HG03159 (cell line): Measurements from ENCODE around the gene TRIM41.
"Not testable (repeated sequence)": the region's sequence is repeated elsewhere in the genome, so short reads cannot be mapped to it uniquely, and the experiment has no call there.

Source experiments
- ATAC-seq: cut with Tn5 transposase; IDR thresholded peaks from one replicate; pipeline ENCODE4 v1.9.1; 2021; ENCODE audit warnings: mild to moderate bottlenecking, moderate library complexity; ENCODE audit not compliant: unreplicated experiment

Gene TRIM41

DNA sequence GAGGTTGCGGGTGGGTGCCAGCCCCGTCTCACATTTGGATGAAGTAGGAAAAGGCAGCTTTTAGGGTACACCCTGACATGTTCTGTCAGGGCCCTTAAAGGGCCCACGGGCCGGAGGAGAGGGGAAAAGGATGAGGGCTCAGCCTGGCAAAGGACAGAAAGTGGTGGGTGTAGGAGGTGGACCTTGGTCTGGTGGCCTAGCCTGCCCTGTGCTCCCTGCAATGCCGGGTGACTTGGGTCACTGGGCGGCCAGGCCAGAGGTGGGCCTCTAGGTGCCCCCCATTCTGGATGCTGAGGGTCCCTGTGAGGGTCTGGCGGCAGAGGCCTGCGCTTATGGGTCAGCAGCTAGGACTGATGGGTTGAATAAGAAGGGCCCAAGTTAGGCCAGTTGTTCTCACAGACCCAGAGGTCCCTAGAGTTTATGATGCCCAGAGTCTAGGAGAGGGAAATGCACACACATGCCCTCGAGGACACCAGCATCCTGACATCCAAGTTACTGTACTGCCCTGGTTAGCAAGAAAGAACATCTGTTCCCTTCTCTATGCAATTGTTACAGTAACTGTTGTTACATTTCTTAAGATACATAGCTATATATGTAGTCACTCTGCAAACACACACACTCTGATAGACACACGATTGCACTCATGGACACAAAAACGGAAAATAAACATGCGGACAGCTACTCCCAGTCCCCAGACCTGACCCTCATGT is 30.6 kb upstream of the TRIM41 start:
- ATAC-seq, result no peak

DNA sequence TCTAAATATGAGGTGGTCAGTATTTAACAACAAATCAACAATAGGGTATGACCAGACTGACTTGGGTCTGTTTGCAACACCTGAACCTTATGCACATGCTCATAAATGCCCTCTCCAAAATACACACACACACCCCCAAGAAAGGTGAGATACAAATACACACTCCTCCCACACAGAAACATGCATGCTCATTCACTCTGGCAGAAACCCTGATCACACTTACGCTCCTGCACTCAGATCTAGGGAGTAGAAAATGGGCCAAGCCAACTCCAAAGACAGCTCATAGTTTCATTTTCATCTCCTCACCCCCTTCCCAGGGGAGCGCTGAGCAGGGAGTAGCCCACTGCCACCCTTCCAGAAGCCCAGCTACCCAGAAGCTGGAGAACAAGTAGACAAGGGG is 29.4 kb upstream of the TRIM41 start:
- no peak for ATAC-seq

DNA sequence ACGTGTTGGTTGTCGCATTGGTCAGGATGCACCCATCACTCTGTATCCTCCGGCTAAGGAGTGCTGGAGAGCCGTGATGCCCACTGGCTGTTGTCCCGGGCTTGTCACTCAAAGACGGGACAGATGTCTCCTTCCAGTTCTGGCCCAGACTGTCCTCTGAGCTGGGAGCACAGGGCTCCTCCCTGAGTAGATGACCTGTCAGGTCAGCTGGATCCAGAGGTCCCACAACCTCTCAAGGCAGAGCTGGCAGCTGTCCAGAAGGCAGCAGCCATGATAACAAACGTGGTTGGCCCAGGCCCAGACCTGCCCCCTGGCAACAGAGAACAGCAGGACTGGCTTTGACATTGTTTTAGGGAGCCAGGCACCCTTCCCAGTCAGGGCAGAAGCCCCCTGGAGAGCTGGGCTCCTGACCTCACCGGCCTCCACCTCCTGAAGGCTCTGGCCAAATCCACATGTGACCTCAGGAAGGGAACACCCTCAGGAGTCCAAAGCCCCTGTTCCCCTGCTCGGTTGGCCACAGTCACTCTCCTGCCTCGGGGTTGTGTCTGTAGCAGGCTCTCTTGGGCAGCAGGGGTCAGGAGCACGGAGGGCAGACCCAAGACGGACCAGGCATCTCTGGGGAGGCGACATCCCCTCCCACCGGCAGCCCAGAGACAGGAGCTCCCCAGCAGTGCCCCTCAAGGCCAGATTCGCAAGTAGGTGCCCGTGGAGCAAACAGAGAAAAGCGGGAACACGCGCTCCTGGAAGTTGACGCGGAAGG is 28.4 kb upstream of the TRIM41 start:
- ATAC-seq, result no peak

DNA sequence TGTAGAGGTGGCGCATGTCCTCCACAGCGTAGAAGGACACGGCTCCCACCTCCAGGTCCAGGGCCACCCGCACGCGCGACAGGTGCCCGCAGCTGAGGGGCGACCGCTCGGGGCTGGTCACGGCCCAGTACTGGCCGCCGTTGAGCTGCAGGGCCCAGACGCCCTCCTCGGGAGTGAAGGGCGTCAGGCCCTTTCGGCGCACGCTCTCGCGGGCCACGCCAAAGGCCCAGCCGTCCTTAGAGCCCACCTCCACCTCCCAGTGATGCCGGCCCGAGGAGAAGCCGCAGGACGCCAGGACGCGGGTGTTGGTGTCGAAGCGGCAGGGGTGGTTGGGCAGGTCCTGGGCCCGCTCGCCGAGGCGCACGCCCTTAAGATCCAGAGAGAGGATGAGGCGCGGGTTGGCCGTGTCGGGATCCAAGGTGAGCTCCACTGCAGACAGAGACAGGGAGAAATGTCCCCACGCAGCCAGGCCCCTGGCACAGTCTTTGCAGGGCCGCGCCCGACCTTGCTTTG is 27.8 kb upstream of the TRIM41 start:
- no peak for ATAC-seq

DNA sequence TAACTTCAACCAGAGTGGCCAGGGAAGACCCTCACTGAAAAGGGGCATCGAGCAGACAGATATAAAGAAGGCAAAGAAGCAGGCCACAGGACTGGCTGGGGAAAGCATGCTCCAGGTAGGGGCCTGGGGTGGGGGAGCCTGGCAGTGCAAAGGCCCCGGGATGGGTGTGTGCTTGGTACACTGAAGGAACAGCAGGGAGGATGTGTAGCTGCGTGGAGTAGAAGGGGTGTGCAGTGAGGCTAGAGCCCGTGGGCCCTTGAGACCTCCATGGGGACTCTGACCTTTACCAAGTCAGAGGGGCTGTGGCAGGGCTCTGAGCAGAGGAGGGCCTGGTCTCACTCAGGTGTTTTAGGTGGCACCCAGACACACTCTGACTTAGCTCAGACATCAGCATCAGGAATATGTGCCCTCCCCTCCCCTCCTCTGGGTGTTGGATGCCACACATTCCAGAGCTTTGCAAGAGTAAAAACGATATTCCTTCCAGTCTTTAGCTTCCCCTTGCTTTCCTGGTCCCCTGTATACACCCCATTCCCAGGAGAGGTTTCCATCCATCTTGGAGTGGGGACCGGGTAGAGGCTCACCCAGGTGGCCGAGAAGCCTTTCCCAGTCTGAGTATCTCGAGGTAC is 25.6 kb upstream of the TRIM41 start:
- no peak for ATAC-seq

DNA sequence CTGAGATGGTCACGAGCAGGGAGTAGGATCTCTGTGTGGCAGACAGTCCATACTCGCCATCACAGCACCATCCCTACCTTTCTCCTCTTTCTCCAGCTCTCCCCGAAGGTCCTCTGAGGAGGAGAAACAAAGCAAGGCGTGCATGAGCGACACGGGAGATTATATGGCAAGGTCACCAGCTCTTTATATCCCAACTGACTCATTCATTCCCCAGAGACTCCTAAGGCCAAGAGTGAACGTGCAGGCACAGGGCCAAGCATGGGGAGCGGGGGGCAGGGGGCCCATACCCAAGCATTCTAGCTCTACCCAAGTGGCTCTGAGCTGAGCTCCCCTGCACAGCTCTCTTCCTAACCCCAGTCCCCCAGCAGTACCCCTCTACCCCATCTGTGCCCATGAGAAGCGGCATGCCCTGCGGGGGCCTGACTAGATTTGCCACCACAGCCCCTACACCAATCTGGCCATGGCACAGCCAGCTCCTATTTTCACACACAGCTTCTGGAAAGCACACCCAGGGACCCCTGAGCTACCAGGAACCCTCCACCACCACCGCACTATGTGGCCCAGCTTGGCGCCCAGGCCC is 24.9 kb upstream of the TRIM41 start:
- no peak for ATAC-seq

DNA sequence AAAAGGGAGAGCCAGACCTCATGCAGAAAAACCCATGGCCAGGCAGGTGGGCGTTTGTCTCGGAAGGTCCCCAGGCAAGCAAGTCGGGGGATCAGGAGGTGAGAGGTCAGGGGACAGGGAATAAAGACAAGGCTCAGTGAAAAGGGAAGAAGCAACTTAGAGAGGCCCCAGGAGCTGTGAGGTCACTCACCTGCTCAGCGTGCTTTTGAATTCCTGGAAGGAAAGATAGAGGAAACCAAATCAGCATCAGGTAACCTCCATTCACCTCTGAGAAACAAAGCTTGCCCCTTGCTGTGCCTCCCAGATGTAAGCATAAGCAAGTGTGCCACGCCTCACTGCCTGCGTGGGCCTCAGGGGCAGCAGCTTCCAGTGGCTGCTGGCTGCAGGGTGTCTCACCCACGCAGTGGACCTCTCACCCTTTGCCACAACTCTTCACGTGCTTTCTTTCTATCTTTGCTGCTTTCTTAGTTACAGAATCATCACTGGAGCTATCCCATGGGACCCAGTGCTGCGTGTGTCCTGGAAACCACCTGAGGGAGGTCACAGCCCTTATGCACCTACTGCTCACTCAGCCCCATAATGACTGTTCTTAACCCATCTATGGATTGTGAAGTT is 24.1 kb upstream of the TRIM41 start:
- ATAC-seq, result peak; percentile 75

DNA sequence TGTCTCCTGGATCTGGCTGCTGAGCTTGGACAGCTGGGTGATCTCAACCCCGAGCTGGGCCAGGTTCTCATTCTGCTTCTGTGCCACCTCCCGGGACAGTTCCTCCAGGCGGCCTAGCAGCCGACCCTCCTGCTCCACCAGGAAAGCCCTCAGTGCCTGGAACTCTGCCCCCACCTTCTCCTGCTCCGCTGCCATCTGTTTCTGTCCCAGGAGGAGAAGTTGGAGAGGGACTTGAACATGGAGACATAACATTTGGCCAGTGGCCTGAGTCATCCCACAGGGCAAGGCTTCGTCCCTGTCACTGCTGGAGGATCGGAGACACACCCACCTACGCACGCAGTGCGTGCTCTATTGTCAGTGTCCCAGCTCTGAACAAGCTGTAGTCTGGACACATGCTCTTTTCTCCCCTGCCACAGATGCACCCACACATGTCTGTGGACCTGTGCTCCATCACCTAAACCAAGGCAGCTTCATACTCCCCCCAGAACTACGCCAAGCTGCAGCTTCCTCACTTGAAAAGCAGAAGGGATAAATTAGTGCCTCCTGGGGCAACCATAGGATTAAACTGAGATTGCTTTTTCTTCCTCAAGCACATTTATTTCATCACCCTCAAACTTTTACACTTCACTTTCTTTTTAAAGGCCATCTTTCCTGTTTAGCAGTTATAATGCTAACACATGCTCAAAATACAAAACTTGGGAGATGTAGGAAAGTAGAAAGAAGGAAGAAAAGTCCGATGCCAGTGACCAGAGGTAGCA is 23.0 kb upstream of the TRIM41 start:
- no peak for ATAC-seq

DNA sequence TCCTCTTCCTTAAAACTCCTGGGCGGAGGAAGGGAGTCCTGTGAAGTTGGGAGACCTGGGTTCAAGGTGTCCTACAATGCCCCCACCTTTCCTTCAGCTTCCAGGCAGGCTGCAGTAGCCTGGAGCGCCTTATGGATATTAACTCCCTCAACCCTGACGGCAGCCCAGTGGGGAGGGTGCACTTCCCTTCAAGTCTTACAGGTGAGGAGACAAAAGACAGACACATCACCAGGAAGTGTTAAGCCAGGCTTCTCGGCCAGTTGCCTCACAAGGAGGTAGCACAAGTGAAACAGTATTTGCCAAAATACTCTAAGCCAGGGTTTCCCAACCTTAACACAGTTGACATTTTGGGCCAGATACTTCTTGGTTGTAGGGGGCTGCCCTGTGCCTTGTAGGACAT is 22.3 kb upstream of the TRIM41 start:
- no peak for ATAC-seq

DNA sequence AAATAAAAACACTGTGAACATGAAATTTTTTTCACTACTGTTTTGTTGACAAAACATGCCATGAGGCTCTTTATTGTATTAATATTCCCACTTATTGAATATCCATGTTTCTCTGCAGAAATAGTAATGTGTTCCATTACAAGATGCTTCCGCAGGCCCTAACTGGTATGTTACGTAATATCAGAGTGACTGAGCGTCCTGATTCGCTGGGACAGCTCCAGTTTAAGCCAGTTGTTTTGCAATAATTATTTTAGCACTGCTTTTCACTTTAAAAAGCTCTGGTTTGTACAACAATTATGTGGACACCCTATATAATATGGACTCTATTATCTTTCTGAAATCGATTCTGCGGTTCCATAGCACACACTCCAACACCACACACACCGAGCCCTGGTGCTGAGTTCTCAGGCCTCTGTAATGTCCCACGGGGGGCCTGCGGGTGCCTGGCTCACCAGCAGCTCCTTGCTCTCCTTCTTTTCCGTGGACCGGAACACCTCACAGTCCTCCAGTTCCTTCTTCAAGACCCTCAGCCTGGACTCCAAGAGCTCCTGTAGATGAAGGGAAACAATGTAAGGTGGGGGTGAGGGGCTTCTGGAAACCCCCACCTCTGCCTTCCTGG is 19.9 kb upstream of the TRIM41 start:
- ATAC-seq, result no peak

DNA sequence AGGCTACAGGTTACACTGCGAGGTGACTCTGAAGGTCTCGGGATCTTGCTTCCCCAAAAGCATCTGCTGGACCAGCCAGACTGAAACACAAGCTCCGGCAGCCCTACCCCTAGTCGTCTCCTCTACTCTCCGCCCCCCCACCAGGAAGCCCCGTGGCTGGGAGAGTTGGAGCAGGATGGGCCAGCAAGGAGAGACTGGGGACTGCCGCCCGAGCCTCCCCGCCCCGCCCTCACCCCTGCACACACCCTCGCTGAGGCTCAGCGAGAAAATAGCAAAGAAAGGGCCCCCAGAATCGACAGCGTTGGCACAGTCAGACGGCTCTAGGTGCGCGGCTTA is 19.3 kb upstream of the TRIM41 start:
- no peak for ATAC-seq

DNA sequence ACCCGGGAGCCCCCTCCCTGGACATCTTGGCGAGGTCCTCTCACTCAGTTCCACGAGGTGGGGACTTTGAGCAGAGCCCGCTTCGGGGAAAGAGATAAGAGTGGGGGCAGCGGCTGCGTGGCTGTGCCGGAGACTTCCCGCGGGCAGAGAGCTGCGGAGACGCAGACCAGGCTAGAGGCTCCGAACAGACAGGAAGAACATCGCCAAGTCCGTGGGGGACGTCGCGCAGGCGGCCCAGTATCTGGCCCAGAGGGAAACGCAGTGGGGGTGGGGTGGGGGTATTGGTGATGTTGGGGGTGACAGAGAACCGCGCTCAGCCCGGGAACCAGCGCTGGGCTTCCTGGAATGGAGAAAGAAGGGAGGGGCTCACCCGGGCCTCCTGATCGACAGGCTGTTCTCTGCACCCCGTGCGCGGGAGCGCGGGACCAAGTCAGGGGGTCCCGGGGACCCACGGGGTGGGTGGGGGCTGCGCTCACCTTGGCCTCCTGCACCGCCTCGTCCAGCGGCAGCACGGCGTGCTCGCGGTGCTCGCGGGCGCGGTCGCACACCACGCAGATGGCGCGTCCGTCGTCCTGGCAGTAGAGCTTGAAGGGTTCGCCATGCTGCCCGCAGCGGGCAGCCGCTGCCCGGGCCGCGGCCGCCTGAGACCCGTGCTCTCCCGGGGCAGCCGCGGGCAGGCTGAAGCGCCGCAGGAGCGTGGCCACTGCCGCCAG is 18.8 kb upstream of the TRIM41 start:
- no peak for ATAC-seq

DNA sequence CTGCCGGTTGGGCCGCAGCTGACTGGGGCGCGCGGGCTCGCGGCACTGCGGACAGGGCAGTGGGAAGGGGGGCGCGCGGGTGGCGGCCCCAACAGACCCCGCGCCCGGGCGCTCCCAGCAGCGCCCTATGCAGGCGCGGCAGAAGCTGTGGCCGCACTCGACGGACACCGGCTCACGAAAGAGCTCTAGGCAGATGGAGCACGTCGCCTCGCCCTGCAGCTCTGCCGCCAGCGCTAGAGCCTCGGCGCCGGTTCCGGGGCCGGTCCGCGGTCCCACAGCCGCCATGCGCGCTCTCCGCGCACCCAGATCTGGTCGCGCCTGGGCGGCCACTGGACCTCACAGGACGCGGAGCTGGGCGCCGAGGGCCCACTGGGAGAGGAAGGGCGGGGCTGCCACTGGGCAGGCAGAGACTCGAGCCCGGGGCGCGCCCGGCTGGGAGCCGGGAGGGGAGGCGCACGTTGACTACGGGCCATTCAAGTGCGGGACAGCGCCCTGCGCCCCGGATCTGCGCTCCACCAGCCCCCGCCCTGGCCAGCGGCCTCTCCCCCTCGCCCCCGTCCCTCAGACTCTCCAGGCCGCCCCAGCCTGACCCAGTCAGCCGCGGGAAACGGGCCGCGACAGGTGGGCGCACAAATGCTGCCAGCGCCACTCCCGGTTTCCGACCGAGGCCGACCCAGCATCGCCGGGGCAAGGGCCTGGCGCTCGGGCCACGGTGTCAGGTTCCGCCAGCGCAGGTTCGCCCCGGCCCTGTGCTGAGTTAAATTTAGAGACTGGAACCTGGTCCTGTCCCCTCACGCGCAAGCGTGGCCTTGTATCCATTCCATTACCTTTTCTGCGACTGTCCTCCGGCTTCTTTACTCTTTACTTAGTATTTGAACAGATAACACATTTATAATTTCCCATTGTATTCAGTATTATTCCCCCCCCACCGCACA is 18.0 kb upstream of the TRIM41 start, which contains the start of gene TRIM7:
TSS of gene TRIM7 (minus strand) at position 371 of the 935 bp plus-strand sequence. CDS start at position 285, 86 bp downstream.
- ATAC-seq, result no peak

DNA sequence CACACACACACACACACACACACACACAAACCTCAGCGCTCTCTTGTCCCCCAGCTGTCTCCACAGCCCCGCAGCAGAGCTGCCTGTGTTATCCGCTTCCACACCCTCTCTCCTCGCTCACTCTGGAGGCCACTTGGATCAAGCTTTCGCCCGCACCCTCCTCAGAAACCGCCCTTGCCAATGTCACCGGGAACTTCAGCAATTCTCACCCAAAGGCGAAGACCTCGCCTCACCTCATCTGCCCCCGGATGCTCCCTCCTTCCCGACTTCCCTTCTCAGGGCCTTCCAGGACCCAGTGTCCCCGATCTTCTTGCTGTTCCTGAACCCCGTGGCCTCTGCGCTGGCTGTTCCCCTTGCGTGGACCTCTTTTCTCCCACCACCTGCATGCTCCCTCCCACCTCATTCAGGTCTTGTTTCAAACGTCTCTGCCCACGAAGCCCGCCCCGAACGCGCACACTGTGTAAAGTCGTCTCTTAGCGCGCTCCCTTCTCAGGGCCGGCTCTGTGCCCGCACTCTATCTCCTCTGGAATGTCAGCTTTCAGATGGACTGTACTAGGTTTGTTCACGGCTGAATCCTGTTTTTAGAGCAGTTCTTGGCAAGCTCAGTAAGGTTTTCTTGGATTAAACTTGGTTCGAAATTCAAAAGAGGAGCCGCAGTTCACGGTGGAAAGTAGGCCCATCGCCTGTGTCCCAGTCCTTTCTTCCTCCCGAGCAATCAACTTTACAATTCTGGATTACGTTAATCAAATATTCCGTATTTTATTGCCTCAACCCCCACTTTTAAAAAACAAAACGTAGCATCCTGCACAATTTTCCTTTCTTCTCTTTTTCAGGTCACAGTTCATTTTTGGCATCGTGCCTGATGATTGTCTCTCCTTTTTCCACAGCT is 17.1 kb upstream of the TRIM41 start:
- ATAC-seq, result no peak

DNA sequence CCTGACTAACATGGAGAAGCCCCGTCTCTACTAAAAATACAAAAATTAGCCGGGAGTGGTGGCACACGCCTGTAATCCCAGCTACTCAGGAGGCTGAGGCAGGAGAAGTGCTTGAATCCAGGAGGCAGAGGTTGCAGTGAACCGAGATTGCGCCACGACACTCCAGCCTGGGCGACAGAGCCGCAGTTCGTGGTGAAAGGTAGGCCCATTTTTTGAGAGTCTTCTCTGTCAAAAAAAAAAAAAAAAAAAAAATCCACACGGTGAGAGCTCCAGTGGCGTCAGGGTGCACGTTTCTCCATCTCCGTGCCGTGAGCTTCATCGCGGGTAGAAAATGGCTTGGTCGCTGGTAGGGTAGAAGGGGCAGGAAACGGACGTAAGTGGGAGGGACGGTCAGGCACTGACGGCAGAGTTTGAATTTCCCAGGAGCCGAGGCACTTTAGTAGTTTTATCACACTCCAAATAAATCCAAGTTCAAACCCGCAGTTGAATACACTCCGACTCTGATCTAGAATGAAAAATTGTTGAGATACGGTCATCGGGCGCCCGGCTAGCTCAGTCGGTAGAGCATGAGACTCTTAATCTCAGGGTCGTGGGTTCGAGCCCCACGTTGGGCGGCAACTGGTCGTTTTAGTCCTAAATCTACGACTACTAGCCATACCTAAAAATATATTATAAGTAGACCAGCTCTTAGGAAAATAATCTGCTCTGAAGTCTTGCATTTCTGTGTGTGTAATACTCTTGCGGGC is 15.7 kb upstream of the TRIM41 start:
- no peak for ATAC-seq

DNA sequence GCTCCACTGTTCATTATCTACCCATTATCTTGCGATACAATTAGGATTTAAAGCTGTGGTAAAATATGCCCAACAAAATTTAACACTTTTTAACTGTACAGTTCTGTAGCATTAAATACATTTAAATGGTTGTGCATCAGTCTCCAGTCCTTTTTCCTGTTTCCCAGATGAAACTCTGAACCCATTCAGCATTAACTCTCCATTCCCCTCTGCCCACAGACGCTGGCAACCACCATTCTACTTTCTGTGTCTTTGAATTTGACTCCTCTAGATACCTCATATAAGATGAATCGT is 15.2 kb upstream of the TRIM41 start:
- ATAC-seq, result no peak

DNA sequence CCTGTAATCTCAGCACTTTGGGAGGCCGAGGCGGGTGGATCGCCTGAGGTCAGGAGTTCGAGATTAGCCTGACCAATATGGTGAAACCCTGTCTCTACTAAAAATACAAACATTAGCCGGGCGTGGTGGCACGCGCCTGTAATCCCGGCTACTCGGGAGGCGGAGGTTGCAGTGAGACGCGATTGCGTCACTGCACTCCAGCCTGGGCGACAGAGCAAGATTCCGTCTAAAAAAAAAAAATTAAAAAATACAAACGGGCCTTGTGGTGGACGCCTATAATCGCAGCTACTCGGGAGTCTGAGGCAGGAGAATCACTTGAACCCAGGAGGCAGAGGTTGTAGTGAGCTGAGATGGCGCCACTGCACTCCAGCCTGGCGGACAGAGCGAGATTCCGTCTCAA is 14.1 kb upstream of the TRIM41 start:
- ATAC-seq, result not testable (repeated sequence)
